Activated CD4-positive, CD25-positive, alpha-beta regulatory T cell treated with anti-CD3 and anti-CD28 coated beads, Interleukin-2, amount 50 U/mL, for 16 hours (primary cell): ENCODE results near the gene ATP10B.

ENCODE experiments used
- DNase-seq: peaks from one replicate; pipeline ENCODE4 v3.0.0-alpha.2; 2020; ENCODE audit warnings: low read depth, low spot score

Gene ATP10B

DNA sequence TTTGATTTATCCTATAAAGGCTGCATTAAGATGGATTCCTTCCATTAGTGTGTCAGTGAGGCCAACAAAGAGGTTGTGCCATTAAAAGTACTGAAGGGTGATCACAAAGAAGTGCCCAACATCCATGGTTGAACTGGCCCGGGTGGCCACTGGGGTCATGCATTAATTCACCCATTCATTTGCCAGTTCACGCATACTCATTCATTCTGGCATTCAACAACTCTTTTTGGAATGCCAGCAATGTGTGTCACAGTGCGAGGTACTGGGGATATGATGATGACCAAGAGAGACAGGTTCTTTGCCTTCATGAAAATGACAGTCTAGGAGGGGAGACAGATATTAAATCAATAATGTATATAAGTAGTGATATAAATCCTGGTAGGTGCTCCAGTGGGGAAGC is 337.1 kb downstream of the ATP10B start:
- no peak for DNase-seq

GRCh38 chr5:160514191-160514590 is 337.8 kb downstream of the ATP10B start:
- no peak for DNase-seq

- DNase-seq = no peak
Observed at GRCh38 chr5:160513485-160513884, 338.5 kb downstream of the ATP10B start.
